ENCODE measurements around the gene GMCL2. TPM values are rescaled to one million over a fixed set of nuclear protein-coding genes. Genes with fewer than 3 reads are reported as not detected.

Gene GMCL2
- total and polyA plus RNA-seq, 2 experiments from 2014 or later = 0.07 TPM; not detected in 1

GRCh38 chr5:178221282-178221681, 34.1 kb upstream of the GMCL2 start:
- no peak overlapping the region for H3K27ac Mint-ChIP-seq
- ATAC-seq = no peak
- peaks cover 52% of the 10 kb centered on the region for H3K36me3 Mint-ChIP-seq (ENCODE audit: low read depth)

GRCh38 chr5:178218827-178219226, 31.7 kb upstream of the GMCL2 start:
- Histone ChIP-seq H3K4me2 (no peak overlapping the region), H3F3A (replicated peaks; ENCODE audit: low read depth) (peaks cover 19% of the 10 kb centered on the region; the same call in 1 of the 2 replicates)
- no peak for TF ChIP-seq CTCF (conservative IDR thresholded peaks at IDR 0.05; ENCODE audit: low read depth in 2 of 2)
- no peak for TF ChIP-seq REST (IDR thresholded peaks at IDR 0.05; ENCODE audit: unreplicated experiment)

More at GRCh38 chr5:178221282-178221681, 34.1 kb upstream of the GMCL2 start:
- H3F3A ChIP-seq (replicated peaks; ENCODE audit: low read depth) = 0 out of 2 replicates have a peak, but pooled peaks cover 6% of the 10 kb centered on the region
- H3K36me3 ChIP-seq (ENCODE audit: insufficient read depth) = peaks cover 14% of the 10 kb centered on the region
- peaks cover 17% of the 10 kb centered on the region; the same call in 1 of the 2 replicates for H3K4me1 ChIP-seq (ENCODE audit: insufficient read depth)
- H3K27ac ChIP-seq (ENCODE audit: low read depth) = no peak overlapping the region
- Mint-ChIP-seq H3K4me1 (peaks cover 21% of the 10 kb centered on the region), H3K9me3 (no peaks in the 10 kb centered on the region), H3K4me3 (no peak overlapping the region), H3K27me3 (ENCODE audit: insufficient read depth, low read depth, poor library complexity) (peaks cover 4% of the 10 kb centered on the region)
- DNase-seq (ENCODE audit: low spot score) = no peak
- no peak overlapping the region for H3K4me3 ChIP-seq
- H2AFZ ChIP-seq = no peak overlapping the region
- no peaks in the 10 kb centered on the region for H3K79me2 ChIP-seq (replicated peaks; ENCODE audit: insufficient read depth)
- H4K20me1 ChIP-seq (replicated peaks; ENCODE audit: insufficient read depth) = peaks cover 12% of the 10 kb centered on the region; the same call in 1 of the 2 replicates
- H3K9me2 ChIP-seq (ENCODE audit: insufficient read depth) = no peaks in the 10 kb centered on the region
- H3K27me3 ChIP-seq (ENCODE audit: insufficient read depth) = no peaks in the 10 kb centered on the region
- TF ChIP-seq STAT1 (IDR thresholded peaks at IDR 0.05; ENCODE audit: unreplicated experiment) (no peak), ETS1 (IDR thresholded peaks at IDR 0.05) (no peak), EZH2 (IDR thresholded peaks at IDR 0.05; ENCODE audit: low read depth, unreplicated experiment) (no peak), REST (IDR thresholded peaks at IDR 0.05; ENCODE audit: unreplicated experiment) (no peak)
- no peak overlapping the region for H3K4me2 ChIP-seq

More at GRCh38 chr5:178218827-178219226, 31.7 kb upstream of the GMCL2 start:
- Histone ChIP-seq H3K9me2 (ENCODE audit: insufficient read depth) (no peaks in the 10 kb centered on the region), H2AFZ (no peak overlapping the region), H4K20me1 (replicated peaks; ENCODE audit: insufficient read depth) (peaks cover 20% of the 10 kb centered on the region; the same call in 1 of the 2 replicates), H3K4me3 (no peak overlapping the region), H3K4me1 (ENCODE audit: insufficient read depth) (peaks cover 16% of the 10 kb centered on the region; the same call in 1 of the 2 replicates), H3K27ac (ENCODE audit: low read depth) (no peak overlapping the region), H3K79me2 (replicated peaks; ENCODE audit: insufficient read depth) (no peaks in the 10 kb centered on the region), H3K27me3 (ENCODE audit: insufficient read depth) (no peaks in the 10 kb centered on the region), H3K36me3 (ENCODE audit: insufficient read depth) (peaks cover 23% of the 10 kb centered on the region)
- peaks cover 13% of the 10 kb centered on the region for H3K27me3 Mint-ChIP-seq (ENCODE audit: insufficient read depth, low read depth, poor library complexity)
- no peaks in the 10 kb centered on the region for H3K9me3 Mint-ChIP-seq
- H3K4me1 Mint-ChIP-seq = peaks cover 24% of the 10 kb centered on the region
- H3K4me3 Mint-ChIP-seq = no peak overlapping the region
- H3K27ac Mint-ChIP-seq = no peak overlapping the region
- no peak for ATAC-seq
- peaks cover 71% of the 10 kb centered on the region for H3K36me3 Mint-ChIP-seq (ENCODE audit: low read depth)
- no peak for DNase-seq (ENCODE audit: low spot score)

Data from GM23338 (cell line).